ENCODE measurements around the gene SMIM24. TPM values are rescaled to one million over a fixed set of nuclear protein-coding genes. Genes with fewer than 3 reads are reported as not detected.

The SMIM24 gene
- total and polyA plus RNA-seq, 2 donors: not detected

- 44% methylated on average over 7 of the region's 7 CpGs for WGBS
- Histone ChIP-seq H3K4me1 (ENCODE audit: insufficient read depth) (no peaks in the 10 kb centered on the region), H3K27ac (ENCODE audit: low read depth) (no peak overlapping the region), H3K36me3 (ENCODE audit: insufficient read depth) (no peaks in the 10 kb centered on the region), H3K4me3 (ENCODE audit: low read depth, low read length) (no peak overlapping the region)
- DNase-seq (ENCODE audit: extremely low spot score): no peak
Measured at GRCh38 chr19:3479177-3479833, 1.0 kb downstream of the SMIM24 start.

- Histone ChIP-seq H3K4me1 (ENCODE audit: insufficient read depth) (no peaks in the 10 kb centered on the region), H3K27ac (ENCODE audit: low read depth) (no peak overlapping the region), H3K36me3 (ENCODE audit: insufficient read depth) (no peaks in the 10 kb centered on the region), H3K4me3 (ENCODE audit: low read depth, low read length) (no peak overlapping the region)
- 27% methylated on average over 27 of the region's 27 CpGs for WGBS
- no peak for DNase-seq (ENCODE audit: extremely low spot score)
Measured at GRCh38 chr19:3478409-3479176, 1.7 kb downstream of the SMIM24 start.

- H3K4me1 ChIP-seq (ENCODE audit: insufficient read depth): no peaks in the 10 kb centered on the region
- DNase-seq (ENCODE audit: extremely low spot score): no peak
- no peak overlapping the region for H3K27ac ChIP-seq (ENCODE audit: low read depth)
- H3K36me3 ChIP-seq (ENCODE audit: insufficient read depth): no peaks in the 10 kb centered on the region
- WGBS: 67% methylated on average over 2 of the region's 2 CpGs
- H3K4me3 ChIP-seq (ENCODE audit: low read depth, low read length): no peak overlapping the region
Measured at GRCh38 chr19:3477951-3478350, 2.4 kb downstream of the SMIM24 start.

- DNase-seq (ENCODE audit: extremely low spot score): no peak
- Histone ChIP-seq H3K36me3 (ENCODE audit: insufficient read depth) (no peaks in the 10 kb centered on the region), H3K4me3 (ENCODE audit: low read depth, low read length) (no peak overlapping the region), H3K4me1 (ENCODE audit: insufficient read depth) (no peaks in the 10 kb centered on the region), H3K27ac (ENCODE audit: low read depth) (no peak overlapping the region)
Measured at GRCh38 chr19:3477506-3477905, 2.8 kb downstream of the SMIM24 start.

- no peaks in the 10 kb centered on the region for H3K4me1 ChIP-seq (ENCODE audit: insufficient read depth)
- H3K36me3 ChIP-seq (ENCODE audit: insufficient read depth): no peaks in the 10 kb centered on the region
- H3K4me3 ChIP-seq (ENCODE audit: low read depth, low read length): no peak overlapping the region
- DNase-seq (ENCODE audit: extremely low spot score): no peak
- WGBS: 84% methylated on average over 2 of the region's 2 CpGs
- H3K27ac ChIP-seq (ENCODE audit: low read depth): no peak overlapping the region
Measured at GRCh38 chr19:3476830-3477229, 3.5 kb downstream of the SMIM24 start.

- no peak overlapping the region for H3K4me3 ChIP-seq (ENCODE audit: low read depth, low read length)
- H3K4me1 ChIP-seq (ENCODE audit: insufficient read depth): no peaks in the 10 kb centered on the region
- WGBS: 83% methylated on average over 4 of the region's 4 CpGs
- no peaks in the 10 kb centered on the region for H3K36me3 ChIP-seq (ENCODE audit: insufficient read depth)
- no peak overlapping the region for H3K27ac ChIP-seq (ENCODE audit: low read depth)
- no peak for DNase-seq (ENCODE audit: extremely low spot score)
Measured at GRCh38 chr19:3475449-3475848, 4.9 kb downstream of the SMIM24 start.

- H3K36me3 ChIP-seq (ENCODE audit: insufficient read depth): no peaks in the 10 kb centered on the region
Measured at GRCh38 chr19:3474614-3475013, 5.7 kb downstream of the SMIM24 start.

GRCh38 chr19:3474010-3474409 lies 6.3 kb downstream of the SMIM24 start:
- Histone ChIP-seq H3K36me3 (ENCODE audit: insufficient read depth) (no peaks in the 10 kb centered on the region), H3K4me3 (ENCODE audit: low read depth, low read length) (no peak overlapping the region), H3K27ac (ENCODE audit: low read depth) (no peak overlapping the region), H3K4me1 (ENCODE audit: insufficient read depth) (no peaks in the 10 kb centered on the region)
- 80% methylated on average over 8 of the region's 8 CpGs for WGBS
- DNase-seq (ENCODE audit: extremely low spot score): no peak

More at GRCh38 chr19:3474614-3475013, 5.7 kb downstream of the SMIM24 start:
- Histone ChIP-seq H3K27ac (ENCODE audit: low read depth) (no peak overlapping the region), H3K4me1 (ENCODE audit: insufficient read depth) (no peaks in the 10 kb centered on the region), H3K4me3 (ENCODE audit: low read depth, low read length) (no peak overlapping the region)
- DNase-seq (ENCODE audit: extremely low spot score): no peak
- WGBS: 64% methylated on average over 2 of the region's 2 CpGs

GRCh38 chr19:3471954-3472655 lies 8.2 kb downstream of the SMIM24 start:
- no peaks in the 10 kb centered on the region for H3K36me3 ChIP-seq (ENCODE audit: insufficient read depth)
- H3K4me1 ChIP-seq (ENCODE audit: insufficient read depth): no peaks in the 10 kb centered on the region
- no peak overlapping the region for H3K27ac ChIP-seq (ENCODE audit: low read depth)
- H3K4me3 ChIP-seq (ENCODE audit: low read depth, low read length): no peak overlapping the region
- WGBS: 22% methylated on average over 24 of the region's 24 CpGs
- no peak for DNase-seq (ENCODE audit: extremely low spot score)

GRCh38 chr19:3470500-3471128 lies 9.7 kb downstream of the SMIM24 start:
- DNase-seq (ENCODE audit: extremely low spot score): no peak
- WGBS: 57% methylated on average over 11 of the region's 11 CpGs
- no peak overlapping the region for H3K27ac ChIP-seq (ENCODE audit: low read depth)
- H3K4me3 ChIP-seq (ENCODE audit: low read depth, low read length): no peak overlapping the region
- no peaks in the 10 kb centered on the region for H3K4me1 ChIP-seq (ENCODE audit: insufficient read depth)
- H3K36me3 ChIP-seq (ENCODE audit: insufficient read depth): no peaks in the 10 kb centered on the region

- H3K4me1 ChIP-seq (ENCODE audit: insufficient read depth): no peaks in the 10 kb centered on the region
- H3K4me3 ChIP-seq (ENCODE audit: low read depth, low read length): no peak overlapping the region
- H3K36me3 ChIP-seq (ENCODE audit: insufficient read depth): no peaks in the 10 kb centered on the region
- H3K27ac ChIP-seq (ENCODE audit: low read depth): no peak overlapping the region
- 45% methylated on average over 14 of the region's 14 CpGs for WGBS
- no peak for DNase-seq (ENCODE audit: extremely low spot score)
Measured at GRCh38 chr19:3469638-3470499, 10.5 kb downstream of the SMIM24 start.

- Histone ChIP-seq H3K4me1 (ENCODE audit: insufficient read depth) (no peaks in the 10 kb centered on the region), H3K36me3 (ENCODE audit: insufficient read depth) (no peaks in the 10 kb centered on the region), H3K27ac (ENCODE audit: low read depth) (no peak overlapping the region), H3K4me3 (ENCODE audit: low read depth, low read length) (no peak overlapping the region)
- no peak for DNase-seq (ENCODE audit: extremely low spot score)
- WGBS: 90% methylated on average over 3 of the region's 3 CpGs
Measured at GRCh38 chr19:3468211-3468610, 12.1 kb downstream of the SMIM24 start.

Measured in urinary bladder (tissue), 4 donors.